Fibroblast of lung (primary cell): ENCODE data around the gene SPRED1.

Experiments
- EZH2 ChIP-seq: IDR thresholded peaks from 2 replicates; pipeline ENCODE4 v1.5.1; 2012; ENCODE audit warnings: low read length, control low read depth, mild to moderate bottlenecking; ENCODE audit errors: missing control alignments
- TF ChIP-seq, protein P1 (sequence below), 2 donors: IDR thresholded peaks in 1 of 2; conservative IDR thresholded peaks in 1 of 2; 1 replicate in 1 of 2; 2 replicates in 1 of 2; pipeline ENCODE4 v1.5.1; 2011 to 2012; ENCODE audit warnings: low read length in 2 of 2, control low read depth in 1 of 2, inconsistent platforms in 1 of 2, low read depth in 1 of 2, mild to moderate bottlenecking in 1 of 2

DNA sequence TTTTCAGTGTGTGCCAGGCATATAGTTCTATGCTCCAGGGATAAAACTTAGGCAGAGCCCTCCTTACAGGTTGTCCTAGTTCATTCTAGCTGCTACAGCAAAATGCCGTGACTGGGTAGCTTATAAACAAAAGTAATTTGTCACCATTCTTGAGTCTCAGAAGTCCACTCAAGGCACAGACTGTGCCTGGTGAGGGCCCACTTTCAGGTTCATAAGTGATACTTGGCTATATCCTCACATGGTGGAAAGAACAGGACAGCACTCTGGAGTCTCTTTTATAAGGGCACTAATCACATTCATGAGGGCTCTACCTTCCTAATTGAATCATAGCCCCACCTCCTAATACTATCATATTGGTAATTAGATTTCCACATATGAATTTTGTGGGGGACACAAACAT is 80.1 kb downstream of the SPRED1 start:
- TF ChIP-seq EZH2, result no peak
- TF ChIP-seq, protein P1, sequence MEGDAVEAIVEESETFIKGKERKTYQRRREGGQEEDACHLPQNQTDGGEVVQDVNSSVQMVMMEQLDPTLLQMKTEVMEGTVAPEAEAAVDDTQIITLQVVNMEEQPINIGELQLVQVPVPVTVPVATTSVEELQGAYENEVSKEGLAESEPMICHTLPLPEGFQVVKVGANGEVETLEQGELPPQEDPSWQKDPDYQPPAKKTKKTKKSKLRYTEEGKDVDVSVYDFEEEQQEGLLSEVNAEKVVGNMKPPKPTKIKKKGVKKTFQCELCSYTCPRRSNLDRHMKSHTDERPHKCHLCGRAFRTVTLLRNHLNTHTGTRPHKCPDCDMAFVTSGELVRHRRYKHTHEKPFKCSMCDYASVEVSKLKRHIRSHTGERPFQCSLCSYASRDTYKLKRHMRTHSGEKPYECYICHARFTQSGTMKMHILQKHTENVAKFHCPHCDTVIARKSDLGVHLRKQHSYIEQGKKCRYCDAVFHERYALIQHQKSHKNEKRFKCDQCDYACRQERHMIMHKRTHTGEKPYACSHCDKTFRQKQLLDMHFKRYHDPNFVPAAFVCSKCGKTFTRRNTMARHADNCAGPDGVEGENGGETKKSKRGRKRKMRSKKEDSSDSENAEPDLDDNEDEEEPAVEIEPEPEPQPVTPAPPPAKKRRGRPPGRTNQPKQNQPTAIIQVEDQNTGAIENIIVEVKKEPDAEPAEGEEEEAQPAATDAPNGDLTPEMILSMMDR (conservative IDR thresholded peaks at IDR 0.05 in 1 of 2, IDR thresholded peaks at IDR 0.05 in 1 of 2; ENCODE audit: low read depth in 1 of 2, low read length in 2 of 2), result no peak
